OCI-LY3 (cell line): ENCODE results near the gene KRTAP5-1.

ENCODE experiments used
- H2AFZ ChIP-seq: fragments of 200-600, 300-600 bp; shearing (Covaris generic); 2 replicates; pipeline ENCODE4 v1.6.0; 2014; ENCODE audit warnings: antibody characterized with exemption, low read depth, low read length
- H3K27ac ChIP-seq: fragments of 200-600, 300-600 bp; sonication (generic); 2 replicates; pipeline ENCODE4 v1.5.1; 2014; ENCODE audit warnings: mild to moderate bottlenecking, low read length, moderate library complexity, mixed read lengths
- H3K27me3 ChIP-seq: fragments of 200-600, 300-600 bp; sonication (generic); 2 replicates; pipeline ENCODE4 v1.6.1; 2014; ENCODE audit warnings: low read depth, low read length, mixed read lengths
- H3K36me3 ChIP-seq: fragments of 200-600, 300-600 bp; sonication (generic); replicated peaks from 2 replicates; pipeline ENCODE3; 2014; ENCODE audit warnings: low read depth, low read length, mixed read lengths
- H3K4me1 ChIP-seq: fragments of 300-600, 200-600 bp; sonication (generic); 2 replicates; pipeline ENCODE4 v1.6.1; 2014; ENCODE audit warnings: low read length, mixed read lengths
- H3K4me2 ChIP-seq: fragments of 200-600, 300-600 bp; sonication (generic); 2 replicates; pipeline ENCODE4 v1.6.1; 2014; ENCODE audit warnings: low read length, mixed read lengths
- H3K4me3 ChIP-seq: fragments of 300-600, 200-600 bp; sonication (generic); 2 replicates; pipeline ENCODE4 v1.5.1; 2014; ENCODE audit warnings: antibody characterized with exemption, mild to moderate bottlenecking, low read length, moderate library complexity
- H3K79me2 ChIP-seq: fragments of 300-600, 200-600 bp; shearing (Covaris generic); 2 replicates; pipeline ENCODE4 v1.6.1; 2014; ENCODE audit warnings: mild to moderate bottlenecking, low read length, mixed read lengths
- H3K9ac ChIP-seq: fragments of 300-600, 200-600 bp; shearing (Covaris generic); 2 replicates; pipeline ENCODE4 v1.6.0; 2014; ENCODE audit warnings: mild to moderate bottlenecking, low read length, moderate library complexity
- H3K9me3 ChIP-seq: fragments of 200-600, 300-600 bp; shearing (Covaris generic); 2 replicates; pipeline ENCODE4 v1.6.1; 2014; ENCODE audit warnings: low read length, mixed read lengths; ENCODE audit not compliant: insufficient read depth
- H4K20me1 ChIP-seq: fragments of 200-600, 300-600 bp; sonication (generic); 2 replicates; pipeline ENCODE4 v1.6.1; 2016; ENCODE audit warnings: low read length, mixed read lengths; ENCODE audit not compliant: insufficient read depth
- EZH2phosphoT487 ChIP-seq: fragments of 200-600 bp; shearing (Covaris generic); IDR thresholded peaks from 2 replicates; pipeline ENCODE4 v1.6.1; 2018; ENCODE audit warnings: antibody characterized with exemption, mixed run types, low read depth
- TF ChIP-seq, protein P1 (sequence below): fragments of 200-600, 300-600 bp; sonication (generic); IDR thresholded peaks from 2 replicates; pipeline ENCODE4 v1.5.1; 2014; ENCODE audit warnings: antibody characterized with exemption, low read length, low read depth

Gene KRTAP5-1

DNA sequence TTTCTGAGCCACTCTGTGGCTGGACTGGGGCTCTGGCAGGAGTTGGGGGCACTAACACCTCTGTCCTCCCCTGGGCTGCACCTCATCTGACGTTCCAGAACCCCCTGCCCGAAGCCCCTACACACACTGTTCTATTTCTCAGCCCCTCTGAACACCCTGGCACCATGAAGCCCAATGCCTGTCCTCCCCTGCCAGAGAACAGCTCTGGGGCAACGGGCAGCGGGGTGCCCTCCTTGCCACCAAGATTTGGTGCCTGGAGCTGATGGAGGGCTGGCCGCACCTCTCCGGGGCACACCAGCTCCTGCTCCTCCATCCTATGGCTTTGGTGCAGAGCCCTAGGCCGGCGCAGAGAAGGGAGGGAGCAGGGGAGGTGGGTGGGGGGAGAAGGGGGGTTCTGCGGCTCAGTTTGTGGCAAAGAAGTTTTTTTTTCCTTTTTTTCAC lies 29.4 kb downstream of the KRTAP5-1 start:
- Histone ChIP-seq H4K20me1 (no peaks in the 10 kb centered on the region), H2AFZ (no peak overlapping the region), H3K4me3 (no peak overlapping the region), H3K9ac (no peak overlapping the region), H3K27me3 (no peaks in the 10 kb centered on the region), H3K27ac (no peak overlapping the region), H3K36me3 (no peaks in the 10 kb centered on the region), H3K4me2 (no peak overlapping the region), H3K4me1 (peaks cover 14% of the 10 kb centered on the region), H3K9me3 (no peaks in the 10 kb centered on the region), H3K79me2 (no peaks in the 10 kb centered on the region)
- TF ChIP-seq, protein P1, sequence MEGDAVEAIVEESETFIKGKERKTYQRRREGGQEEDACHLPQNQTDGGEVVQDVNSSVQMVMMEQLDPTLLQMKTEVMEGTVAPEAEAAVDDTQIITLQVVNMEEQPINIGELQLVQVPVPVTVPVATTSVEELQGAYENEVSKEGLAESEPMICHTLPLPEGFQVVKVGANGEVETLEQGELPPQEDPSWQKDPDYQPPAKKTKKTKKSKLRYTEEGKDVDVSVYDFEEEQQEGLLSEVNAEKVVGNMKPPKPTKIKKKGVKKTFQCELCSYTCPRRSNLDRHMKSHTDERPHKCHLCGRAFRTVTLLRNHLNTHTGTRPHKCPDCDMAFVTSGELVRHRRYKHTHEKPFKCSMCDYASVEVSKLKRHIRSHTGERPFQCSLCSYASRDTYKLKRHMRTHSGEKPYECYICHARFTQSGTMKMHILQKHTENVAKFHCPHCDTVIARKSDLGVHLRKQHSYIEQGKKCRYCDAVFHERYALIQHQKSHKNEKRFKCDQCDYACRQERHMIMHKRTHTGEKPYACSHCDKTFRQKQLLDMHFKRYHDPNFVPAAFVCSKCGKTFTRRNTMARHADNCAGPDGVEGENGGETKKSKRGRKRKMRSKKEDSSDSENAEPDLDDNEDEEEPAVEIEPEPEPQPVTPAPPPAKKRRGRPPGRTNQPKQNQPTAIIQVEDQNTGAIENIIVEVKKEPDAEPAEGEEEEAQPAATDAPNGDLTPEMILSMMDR, result no peak
- TF ChIP-seq EZH2phosphoT487, result no peak

DNA sequence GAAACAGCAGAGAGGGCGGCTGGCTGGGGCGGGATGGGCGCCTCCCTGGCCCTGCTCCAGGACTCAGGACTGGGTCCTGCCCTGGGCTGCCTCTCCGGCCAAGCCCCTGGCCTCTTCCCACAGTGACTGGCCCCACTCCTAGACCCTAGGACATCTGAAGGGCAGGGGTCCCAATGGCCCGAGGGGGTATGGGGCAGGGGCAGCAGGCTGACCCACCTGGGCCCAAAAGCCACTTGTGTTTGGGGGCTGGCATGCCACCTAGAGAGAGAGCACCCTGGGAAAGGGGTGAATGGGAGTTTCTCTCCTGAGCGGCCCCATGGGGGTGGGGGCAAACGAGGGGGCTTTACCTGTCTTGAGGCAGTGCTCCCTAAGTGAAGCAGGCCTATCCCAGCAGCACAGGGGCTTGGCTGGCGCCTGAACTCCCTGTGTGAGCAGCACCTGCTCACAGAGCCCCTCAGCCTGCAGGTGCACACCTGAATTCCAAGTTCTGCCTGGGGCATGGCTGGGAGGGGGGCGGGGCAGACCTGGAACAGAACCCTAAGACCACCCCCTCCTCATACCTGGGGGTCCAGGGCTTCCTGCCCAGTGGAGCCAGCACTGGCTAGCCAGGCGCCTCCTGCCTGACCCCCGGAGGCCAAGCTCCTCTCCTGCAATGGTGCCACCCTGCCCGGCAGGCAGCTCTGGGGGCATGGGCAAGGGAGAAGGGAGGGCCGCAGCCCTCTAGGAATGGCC lies 29.9 kb downstream of the KRTAP5-1 start:
- no peaks in the 10 kb centered on the region for H3K36me3 ChIP-seq
- H3K4me1 ChIP-seq, result peaks cover 14% of the 10 kb centered on the region
- no peaks in the 10 kb centered on the region for H3K9me3 ChIP-seq
- H3K27ac ChIP-seq, result no peak overlapping the region
- no peak overlapping the region for H3K4me3 ChIP-seq
- no peak overlapping the region for H3K4me2 ChIP-seq
- H3K79me2 ChIP-seq, result no peaks in the 10 kb centered on the region
- no peaks in the 10 kb centered on the region for H3K27me3 ChIP-seq
- TF ChIP-seq, protein P1, result no peak
- TF ChIP-seq EZH2phosphoT487, result no peak
- no peak overlapping the region for H3K9ac ChIP-seq
- H4K20me1 ChIP-seq, result no peaks in the 10 kb centered on the region
- no peak overlapping the region for H2AFZ ChIP-seq

DNA sequence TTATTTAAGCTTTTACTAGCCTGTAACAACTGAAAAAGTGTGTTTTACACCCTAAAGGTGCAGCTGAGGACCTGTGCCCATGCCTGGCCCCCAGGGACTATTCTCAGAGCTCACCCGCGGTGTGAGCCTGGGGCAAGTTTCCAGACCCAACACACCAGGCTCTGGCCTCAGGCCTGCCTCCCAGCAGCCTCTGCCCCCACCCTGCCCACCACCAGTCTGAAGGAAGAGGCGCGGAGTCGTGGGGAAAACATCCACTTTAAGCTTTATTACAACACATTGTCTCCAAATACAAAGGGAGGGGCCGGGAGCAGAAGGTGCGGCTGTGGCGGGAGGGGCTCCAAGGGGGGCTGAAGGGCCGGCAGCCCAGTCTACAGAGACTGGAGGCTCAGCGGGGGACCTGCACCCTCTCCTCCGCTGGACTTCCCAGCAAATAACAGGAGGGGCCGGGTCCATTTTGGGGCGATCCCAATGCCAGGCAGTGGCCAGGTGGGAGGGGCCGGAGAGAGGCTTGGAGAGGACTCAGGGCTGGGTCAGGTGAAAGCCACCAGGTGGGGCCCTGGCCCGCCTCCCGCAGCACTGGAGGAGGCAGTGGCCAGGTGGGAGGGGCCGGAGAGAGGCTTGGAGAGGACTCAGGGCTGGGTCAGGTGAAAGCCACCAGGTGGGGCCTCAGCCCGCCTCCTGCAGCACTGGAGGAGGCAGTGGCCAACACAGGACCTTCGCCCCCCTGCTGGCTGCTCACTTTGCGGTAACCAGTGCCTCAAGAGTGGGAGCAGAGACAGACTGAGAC lies 31.1 kb downstream of the KRTAP5-1 start:
- peaks cover 6% of the 10 kb centered on the region for H3K4me1 ChIP-seq
- H3K4me3 ChIP-seq, result no peak overlapping the region
- no peak overlapping the region for H2AFZ ChIP-seq
- no peak overlapping the region for H3K9ac ChIP-seq
- TF ChIP-seq EZH2phosphoT487, result no peak
- TF ChIP-seq, protein P1, result no peak
- H3K4me2 ChIP-seq, result no peak overlapping the region
- no peak overlapping the region for H3K27ac ChIP-seq
- H4K20me1 ChIP-seq, result no peaks in the 10 kb centered on the region
- no peaks in the 10 kb centered on the region for H3K9me3 ChIP-seq
- H3K36me3 ChIP-seq, result no peaks in the 10 kb centered on the region
- no peaks in the 10 kb centered on the region for H3K79me2 ChIP-seq
- H3K27me3 ChIP-seq, result no peaks in the 10 kb centered on the region
